SKM-1 (cell line): ENCODE results near the gene NBDY.
"Not testable (repeated sequence)": the region's sequence is repeated elsewhere in the genome, so short reads cannot be mapped to it uniquely, and the experiment has no call there.

Source experiments
- DNase-seq: peaks from one replicate; lab custom pipeline; 2025; ENCODE audit not compliant: unreplicated experiment; lab: John Stamatoyannopoulos, UW

Gene NBDY

DNA sequence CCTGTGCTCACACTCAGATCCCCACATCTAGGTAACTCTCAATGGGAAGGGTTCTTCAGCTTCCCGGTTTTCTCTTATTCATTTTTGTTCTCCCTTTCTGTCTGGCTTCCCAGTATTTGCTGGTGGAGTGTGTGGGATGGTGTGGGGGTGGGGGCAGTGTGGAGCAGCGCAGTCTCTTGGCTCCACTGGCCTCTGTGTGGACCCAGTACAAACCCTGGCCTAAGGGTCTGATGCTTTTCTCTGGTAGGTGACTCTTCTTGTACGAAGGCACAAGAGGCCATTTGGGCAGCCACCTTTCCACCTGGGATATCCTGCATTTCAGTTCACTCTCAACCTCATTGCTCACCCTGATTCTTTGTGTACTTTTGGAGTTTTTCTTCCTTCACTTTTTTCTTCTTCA, 71.3 kb downstream of the NBDY start:
- DNase-seq = no peak

DNA sequence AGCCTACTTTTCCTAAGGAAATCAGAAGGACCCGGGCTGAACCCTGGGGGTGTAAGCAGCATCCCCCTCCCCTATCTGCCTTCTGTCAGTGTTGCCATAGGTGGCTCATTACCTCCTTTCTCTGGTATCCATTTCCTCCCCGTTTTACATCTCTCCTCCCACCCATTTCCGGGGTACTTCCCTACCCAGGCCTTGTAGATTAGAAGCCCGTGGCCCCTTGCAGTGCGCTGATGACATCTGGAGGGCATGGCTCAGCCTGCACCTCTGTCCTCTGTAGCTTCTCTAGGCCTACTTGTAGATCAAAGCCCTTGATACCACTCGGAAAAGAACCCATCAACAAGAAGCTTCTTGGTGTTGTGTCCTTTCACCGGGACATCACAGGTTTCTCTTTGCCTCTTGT, 71.8 kb downstream of the NBDY start:
- DNase-seq = no peak

DNA sequence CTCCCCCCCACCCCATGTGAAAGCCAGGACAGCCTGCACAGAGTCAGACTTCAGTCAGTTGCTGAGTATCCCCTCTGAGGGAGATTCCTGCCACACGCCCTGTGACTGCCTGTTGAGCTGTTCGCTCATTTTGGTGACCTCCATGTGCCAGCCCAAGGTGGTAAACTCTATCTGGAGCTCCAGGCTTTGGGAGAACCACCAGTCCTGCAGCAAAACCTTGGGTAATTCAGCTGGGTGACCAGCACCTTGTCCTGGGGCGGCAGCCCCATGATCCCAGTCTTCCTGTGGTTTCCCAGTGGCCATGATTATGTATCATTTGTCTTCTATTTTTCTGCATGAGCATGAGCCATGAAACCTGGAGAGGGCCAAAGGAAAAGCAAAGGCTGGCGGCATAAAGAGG, 73.4 kb downstream of the NBDY start:
- no peak for DNase-seq

DNA sequence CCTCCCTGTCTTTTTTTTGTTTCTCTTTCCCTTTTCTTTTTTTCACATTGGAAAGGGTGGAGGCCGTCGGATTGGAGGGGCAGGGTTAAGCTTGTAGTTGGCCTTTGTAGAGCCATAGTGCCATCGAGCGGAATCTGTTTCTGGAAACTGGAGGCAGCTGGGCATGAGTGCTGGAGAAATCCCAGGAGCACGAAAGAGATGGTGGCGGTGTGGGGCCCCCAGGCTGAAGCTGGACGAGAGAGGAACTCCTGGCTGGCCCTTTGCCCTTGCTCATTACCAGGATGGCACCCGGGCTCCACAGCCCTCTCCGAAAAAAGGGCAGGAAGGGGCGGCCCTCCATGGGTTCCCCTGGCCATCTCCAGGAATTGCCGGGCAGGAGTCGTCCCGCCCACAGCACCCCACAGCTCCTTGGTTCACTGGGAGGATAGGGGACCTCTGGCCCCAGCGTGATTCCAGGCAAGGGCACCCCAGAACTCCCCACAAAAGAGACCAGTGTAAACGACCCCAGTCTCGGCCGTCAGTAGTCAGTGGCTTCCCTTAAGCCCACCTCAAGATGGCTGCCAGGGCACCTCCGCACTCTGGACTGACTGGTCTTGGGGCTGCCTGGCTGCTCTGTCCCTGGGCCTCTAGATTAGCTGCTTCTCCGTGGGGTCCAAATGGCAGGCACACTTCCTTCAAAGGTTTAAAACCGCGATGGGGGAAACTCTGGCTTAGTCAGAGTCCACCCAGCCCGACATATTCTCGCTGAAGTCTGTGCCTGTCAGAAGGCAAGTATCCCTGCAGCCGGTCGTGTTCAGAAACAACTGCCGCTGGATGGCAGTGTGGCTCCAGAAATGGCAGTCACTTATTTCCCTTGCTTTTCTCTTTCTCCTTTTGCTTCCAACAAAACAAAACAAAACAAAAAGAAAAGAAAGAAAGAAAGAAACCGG, 74.1 kb downstream of the NBDY start:
- no peak for DNase-seq

DNA sequence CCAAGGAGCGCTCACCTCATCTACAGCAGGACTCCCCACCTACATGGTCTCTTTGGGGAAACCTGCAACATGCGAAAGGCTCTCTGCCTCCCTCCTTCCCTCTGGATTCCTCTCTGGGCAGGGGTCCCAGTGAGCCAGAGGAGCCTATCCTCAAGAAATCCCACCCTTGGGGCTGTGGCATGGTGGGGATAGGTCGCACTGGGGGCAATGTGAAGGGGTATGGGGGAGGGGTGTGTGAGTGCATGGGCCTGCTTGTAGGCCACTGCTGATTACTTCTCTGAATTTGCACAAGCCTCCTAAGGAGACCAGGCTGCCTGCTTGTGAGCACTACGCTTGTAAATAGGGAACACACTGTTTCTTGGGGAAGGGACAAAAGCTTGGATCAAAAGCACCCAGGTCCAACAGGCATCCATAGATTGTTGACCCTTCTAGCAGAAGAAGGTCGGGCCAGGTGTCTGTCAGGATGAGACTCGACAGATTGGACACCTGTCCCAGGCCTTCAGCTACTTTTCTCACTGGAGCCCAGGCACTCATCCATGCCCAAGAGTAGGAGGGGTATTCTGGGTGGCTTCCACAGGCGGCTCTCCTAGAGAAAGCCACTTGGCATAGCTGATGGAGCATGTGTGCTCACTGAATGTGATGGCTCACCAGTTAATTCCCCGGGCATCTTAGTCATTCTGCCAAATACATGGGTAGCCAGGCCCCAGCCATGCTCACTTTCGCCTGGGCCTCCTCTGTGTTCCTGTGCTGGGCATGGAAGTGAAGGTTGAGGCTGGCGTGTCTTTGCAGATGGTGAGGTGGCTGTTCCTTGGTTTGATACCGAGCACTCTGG, 75.0 kb downstream of the NBDY start:
- DNase-seq = no peak

DNA sequence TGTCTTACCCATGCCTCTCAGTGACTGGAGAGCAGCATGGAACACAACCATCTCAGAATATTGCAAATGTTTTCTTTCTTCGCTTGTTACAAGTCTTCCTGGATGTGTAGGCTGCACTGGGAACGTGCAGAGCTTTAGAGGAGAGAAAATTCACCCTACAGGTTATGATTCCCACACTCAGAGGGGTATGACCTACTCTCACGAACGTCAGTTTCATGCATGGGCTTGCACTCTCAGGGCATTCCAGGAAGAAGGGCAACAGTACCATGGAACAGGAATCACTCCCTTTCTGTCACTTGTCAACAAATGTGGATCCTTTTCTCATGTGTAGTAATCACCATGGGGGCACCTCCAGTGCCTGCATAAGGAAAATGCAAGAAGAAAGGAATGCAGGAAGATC, 75.8 kb downstream of the NBDY start:
- no peak for DNase-seq

DNA sequence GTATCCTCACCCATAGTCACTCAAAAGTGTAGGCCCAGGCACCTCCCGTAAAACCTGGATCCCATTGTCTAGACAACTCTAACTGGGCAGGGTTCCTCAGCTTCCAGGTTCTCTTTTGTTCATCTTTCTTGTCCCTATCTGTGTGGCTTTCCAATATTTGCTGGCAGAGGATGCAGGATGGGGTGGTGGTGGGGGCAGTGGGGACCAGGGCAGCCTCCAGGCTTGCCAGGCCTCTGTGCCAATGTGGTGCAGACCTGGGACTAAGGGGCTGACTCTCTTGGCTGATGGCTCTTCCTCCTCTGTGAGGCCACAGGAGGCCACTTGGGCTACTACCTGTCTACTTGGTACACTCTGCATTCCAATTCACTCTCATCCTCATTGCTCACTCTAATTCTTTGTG, 76.4 kb downstream of the NBDY start:
- DNase-seq = no peak

DNA sequence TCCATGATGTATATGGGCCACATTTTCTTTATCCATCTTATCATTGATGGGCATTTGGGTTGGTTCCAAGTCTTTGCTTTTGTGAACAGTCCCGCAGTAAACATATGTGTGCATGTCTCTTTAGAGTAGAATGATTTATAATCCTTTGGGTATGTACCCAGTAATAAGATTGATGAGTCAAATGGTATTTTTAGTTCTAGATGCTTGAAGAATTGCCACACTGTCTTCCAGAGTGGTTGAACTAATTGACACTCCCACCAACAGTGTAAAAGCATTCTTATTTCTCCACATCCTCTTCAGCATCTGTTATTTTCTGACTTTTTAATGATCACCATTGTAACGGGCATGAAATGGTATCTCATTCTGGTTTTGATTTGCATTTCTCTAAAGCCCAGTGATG, 77.1 kb downstream of the NBDY start:
- not testable (repeated sequence) for DNase-seq

DNA sequence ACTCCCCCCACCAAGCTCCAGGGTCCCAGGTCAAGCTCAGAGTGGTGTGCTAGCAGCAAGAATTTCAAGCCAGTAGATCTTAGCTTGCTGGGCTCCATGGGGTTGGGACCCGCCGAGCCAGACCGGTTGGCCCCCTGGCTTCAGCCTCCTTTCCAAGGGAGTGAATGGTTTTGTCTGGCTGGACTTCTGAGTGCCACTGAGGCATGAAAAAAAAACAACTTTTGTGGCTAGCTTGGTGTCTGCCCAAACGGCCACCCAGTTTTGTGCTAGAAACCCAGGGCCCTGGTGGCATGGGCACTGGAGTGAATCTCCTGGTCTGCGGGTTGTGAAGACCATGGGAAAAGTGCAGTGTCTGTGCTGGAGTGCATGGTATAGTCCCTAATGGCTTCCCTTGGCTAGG, 82.6 kb downstream of the NBDY start:
- DNase-seq = no peak

DNA sequence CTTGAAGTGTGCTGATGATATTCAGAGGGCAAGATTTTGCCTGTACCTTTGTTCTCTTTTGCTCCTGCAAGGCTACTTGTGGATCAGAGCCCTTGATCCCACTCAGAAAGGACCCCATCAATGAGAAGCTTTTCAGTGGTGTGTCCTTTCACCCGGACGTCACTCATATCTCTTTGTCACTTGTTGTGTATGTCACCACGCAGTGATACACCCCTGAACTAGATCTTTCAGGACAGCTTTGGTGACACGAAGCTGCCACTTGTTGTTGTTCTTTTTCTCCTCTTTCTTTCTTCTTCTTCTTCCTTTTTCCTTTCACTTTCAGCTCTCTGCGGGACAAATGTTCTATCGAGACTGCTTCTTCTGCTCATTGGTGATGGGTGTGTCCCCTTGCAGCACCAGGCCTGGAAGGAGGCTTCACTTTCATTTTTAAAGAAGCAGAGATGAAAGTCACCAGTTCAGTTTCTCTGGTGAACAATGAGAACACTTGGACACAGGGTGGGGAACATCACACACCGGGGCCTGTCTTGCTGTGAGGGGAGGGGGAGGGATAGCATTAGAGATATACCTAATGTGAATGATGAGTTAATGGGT, 83.6 kb downstream of the NBDY start:
- no peak for DNase-seq

DNA sequence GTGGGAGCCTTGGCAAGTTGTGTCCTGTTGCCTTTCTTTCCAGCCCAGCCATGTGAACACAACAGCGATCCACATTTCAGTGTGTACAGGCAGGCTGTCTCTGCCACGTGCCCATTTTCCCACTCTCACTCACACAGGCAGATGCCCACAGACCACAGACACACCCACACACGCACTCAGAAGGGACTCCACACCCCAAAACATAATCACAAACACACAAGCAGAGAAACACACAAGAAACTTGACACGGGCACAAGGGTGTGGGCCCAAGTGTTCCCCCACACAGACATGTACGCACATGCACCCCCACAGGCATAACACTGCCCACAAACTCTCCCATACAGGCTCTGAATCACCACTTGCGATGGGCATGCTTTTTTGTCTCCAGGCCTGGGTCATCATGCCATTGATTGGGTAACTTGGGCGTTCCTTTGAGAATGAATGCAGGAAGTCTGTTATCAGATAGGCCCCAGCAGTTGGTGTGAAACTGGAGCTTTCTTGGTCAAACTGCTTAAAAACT, 84.3 kb downstream of the NBDY start:
- no peak for DNase-seq

DNA sequence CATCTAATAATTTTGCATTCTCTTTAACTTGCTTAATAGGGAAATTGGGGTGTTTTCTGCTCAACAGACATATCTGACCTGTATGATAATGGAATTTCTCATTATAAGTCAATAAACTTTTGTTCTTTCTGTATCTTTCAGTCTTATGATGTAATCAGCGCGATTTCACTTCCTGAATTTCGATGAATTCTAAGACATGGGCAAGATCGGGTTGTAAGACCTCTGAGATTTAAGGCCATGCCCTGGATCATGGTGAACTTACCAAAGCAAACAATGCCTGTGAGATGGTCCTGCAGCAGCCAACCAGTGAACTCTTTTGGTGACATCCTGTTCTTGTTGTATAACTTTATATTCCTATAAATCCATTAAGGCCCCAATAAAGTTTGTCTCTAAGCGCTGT, 88.1 kb downstream of the NBDY start:
- DNase-seq = no peak

DNA sequence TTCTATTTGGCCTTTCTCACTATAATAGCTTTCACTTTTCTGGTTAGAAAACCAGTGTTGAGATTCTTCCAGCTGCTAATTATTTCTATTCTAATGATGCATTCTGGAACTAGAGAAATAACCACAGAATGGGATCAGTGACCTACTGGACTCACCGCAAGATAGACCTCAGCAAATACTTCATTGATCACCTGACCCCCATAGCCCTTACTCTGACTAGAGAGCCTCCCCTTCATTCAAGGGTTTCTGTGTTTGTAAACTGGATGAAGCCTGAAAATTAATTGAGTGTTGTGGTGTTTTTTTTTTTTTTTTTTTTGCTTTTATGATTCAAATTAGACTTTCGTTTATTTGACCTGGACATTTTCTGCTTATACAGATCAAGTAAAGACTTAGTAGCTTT, 97.0 kb downstream of the NBDY start:
- no peak for DNase-seq

DNA sequence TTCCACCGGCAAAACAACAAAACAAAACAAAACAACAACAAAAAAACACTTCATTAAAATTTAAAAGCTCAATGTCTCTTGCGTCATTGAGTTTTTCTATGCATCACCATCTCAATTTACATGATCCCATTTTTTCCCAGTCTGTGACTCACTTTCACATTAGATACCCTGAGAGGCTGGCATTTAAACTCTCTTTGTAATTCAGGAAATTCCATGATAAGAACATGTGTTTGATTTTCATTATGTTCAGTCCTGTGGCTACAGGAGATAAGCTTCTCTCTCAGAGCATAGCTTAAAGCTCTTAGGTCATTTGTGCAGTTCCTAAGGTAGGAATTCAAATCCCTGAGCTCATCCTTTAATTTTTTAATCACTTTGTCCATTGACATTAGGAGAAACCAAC, 104.6 kb downstream of the NBDY start:
- no peak for DNase-seq

DNA sequence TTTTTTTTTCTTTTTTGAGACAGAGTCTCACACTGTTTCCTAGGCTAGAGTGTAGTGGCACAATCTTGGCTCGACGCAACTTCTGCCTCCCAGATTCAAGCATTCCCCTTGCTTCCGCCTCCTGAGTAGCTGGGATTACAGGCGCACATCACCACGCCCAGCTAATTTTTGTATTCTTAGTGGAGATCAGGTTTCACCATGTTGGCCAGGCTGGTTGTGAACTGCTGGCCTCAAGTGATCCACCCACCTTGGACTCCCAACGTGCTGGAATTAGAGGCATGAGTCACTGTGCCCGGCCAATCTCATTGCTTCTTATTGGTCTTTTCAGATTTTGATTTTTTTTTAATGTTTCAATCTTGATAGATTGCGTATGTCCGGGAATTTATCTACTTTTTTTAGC, 124.4 kb downstream of the NBDY start:
- no peak for DNase-seq

DNA sequence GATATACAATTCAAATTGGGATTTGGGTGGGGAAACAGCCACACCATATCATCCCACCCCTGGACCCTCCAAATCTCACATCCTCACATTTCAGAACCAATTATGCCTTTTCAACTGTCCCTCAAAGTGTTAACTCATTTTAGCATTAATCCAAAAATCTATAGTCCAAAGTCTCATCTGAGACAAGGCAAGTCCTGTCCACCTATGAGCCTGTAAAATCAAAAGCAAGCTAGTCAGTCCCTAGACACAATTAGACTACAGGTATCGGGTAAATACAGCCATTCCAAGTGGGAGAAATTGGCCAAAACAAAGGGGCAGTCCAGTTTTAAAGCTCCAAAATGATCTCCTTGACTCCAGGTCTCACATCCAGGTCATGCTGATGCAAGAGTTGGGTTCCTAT, 128.0 kb downstream of the NBDY start:
- DNase-seq = no peak

DNA sequence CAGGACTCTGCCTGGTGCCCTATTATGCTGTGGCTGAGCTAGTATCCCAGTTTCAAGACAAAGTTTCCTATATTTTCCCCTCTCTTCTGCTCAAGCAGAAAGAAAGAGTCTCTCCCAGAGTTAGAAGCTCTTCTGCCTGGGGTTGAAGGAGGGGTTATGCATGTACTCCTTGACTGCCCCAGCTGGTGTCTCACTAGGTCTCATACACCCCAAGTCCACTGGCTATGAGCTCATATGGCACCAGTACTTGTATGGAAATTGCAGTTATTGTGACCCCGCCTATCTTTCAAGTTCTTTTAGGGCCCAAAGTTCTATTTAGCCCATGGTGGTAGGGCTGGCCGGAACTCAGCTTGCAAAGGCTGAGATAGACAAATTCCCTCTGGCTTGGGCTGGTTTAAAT, 131.8 kb downstream of the NBDY start:
- DNase-seq = no peak
